ENCODE measurements around the gene GCG. TPM values are rescaled to one million over a fixed set of nuclear protein-coding genes. Genes with fewer than 3 reads are reported as not detected.
A peak's percentile ranks its signal among the peaks of the same experiment; 100 is the strongest.

Gene GCG
- total and polyA plus RNA-seq, 4 donors, result not detected

DNA sequence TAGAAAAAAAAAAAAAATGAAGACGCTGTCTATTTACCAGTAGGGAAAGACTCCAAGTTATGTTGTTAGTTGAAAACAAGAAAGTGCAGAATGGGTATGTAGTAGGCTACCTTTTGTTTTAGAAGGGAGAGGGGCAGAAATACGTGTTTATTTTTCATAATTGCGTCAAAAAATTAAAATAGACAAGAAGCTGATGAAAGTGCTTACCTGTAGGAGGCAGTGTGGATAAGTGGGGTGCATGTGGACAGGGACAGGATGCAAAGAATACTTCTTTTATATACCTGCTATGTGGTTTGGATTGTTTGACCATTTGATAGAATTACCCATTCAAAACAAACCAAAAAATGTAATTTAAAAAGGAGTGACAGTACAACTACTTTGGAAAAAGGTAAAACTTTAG lies 3.0 kb upstream of the GCG start:
- no peaks in the 10 kb centered on the region for H3K27me3 ChIP-seq (ENCODE audit: control insufficient read depth in 4 of 4, insufficient read depth in 4 of 4, low read length in 3 of 4)
- no peak for DNase-seq (ENCODE audit: low spot score)

DNA sequence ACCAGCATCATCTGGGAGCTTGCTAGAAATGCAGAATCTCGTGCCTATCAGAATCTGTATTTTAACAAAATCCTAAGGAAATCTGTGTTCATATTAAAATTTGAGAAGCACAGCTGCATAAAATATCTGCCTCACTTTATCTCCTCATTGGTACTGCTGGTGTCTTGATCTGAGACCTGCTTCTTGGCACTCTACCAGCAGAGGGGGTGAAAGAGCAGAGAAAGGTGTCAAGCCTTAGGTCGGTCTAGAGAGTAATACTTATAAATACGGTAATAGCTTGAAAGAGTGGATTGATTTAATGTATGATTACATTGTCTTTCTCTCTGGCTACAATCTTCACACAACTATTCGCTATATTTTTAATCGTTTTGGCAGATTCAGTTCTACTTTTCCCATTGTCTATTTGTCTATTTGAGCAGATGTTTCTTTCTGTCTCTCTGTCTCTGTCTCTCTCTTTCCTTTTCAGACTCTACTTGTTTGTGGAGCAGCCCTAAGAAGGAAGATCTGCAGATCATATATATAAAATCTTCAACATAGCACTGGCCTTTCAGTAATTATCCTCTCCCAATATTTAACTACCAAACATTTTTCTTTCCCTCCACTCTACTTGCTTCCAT lies 1.7 kb upstream of the GCG start:
- no peak for TF ChIP-seq FOXA2 (IDR thresholded peaks at IDR 0.05)
- TF ChIP-seq, protein P1, sequence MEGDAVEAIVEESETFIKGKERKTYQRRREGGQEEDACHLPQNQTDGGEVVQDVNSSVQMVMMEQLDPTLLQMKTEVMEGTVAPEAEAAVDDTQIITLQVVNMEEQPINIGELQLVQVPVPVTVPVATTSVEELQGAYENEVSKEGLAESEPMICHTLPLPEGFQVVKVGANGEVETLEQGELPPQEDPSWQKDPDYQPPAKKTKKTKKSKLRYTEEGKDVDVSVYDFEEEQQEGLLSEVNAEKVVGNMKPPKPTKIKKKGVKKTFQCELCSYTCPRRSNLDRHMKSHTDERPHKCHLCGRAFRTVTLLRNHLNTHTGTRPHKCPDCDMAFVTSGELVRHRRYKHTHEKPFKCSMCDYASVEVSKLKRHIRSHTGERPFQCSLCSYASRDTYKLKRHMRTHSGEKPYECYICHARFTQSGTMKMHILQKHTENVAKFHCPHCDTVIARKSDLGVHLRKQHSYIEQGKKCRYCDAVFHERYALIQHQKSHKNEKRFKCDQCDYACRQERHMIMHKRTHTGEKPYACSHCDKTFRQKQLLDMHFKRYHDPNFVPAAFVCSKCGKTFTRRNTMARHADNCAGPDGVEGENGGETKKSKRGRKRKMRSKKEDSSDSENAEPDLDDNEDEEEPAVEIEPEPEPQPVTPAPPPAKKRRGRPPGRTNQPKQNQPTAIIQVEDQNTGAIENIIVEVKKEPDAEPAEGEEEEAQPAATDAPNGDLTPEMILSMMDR (IDR thresholded peaks at IDR 0.05; ENCODE audit: low read depth, low read length, missing input control), result peak; percentile 37
- TF ChIP-seq, protein P2, sequence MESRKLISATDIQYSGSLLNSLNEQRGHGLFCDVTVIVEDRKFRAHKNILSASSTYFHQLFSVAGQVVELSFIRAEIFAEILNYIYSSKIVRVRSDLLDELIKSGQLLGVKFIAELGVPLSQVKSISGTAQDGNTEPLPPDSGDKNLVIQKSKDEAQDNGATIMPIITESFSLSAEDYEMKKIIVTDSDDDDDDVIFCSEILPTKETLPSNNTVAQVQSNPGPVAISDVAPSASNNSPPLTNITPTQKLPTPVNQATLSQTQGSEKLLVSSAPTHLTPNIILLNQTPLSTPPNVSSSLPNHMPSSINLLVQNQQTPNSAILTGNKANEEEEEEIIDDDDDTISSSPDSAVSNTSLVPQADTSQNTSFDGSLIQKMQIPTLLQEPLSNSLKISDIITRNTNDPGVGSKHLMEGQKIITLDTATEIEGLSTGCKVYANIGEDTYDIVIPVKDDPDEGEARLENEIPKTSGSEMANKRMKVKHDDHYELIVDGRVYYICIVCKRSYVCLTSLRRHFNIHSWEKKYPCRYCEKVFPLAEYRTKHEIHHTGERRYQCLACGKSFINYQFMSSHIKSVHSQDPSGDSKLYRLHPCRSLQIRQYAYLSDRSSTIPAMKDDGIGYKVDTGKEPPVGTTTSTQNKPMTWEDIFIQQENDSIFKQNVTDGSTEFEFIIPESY (IDR thresholded peaks at IDR 0.05), result no peak
- TF ChIP-seq RAD21 (IDR thresholded peaks at IDR 0.05), result peak; percentile 67 to 72
- TF ChIP-seq RXRA (IDR thresholded peaks at IDR 0.05), result no peak
- Histone ChIP-seq H3K36me3 (ENCODE audit: control insufficient read depth in 4 of 4, insufficient read depth in 3 of 4, low read depth in 1 of 4, low read length in 3 of 4) (no peaks in the 10 kb centered on the region), H3K4me3 (ENCODE audit: low read depth in 1 of 3, low read length in 3 of 3) (no peak overlapping the region), H3K9ac (ENCODE audit: low read depth in 1 of 2, low read length in 2 of 2) (no peak overlapping the region), H3K27ac (ENCODE audit: low read depth in 1 of 2, low read length in 2 of 2) (no peak overlapping the region), H3K9me3 (ENCODE audit: control insufficient read depth in 4 of 4, low read length in 3 of 4) (no peaks in the 10 kb centered on the region), H3K4me1 (ENCODE audit: control insufficient read depth in 4 of 4, insufficient read depth in 4 of 4, low read length in 3 of 4) (no peaks in the 10 kb centered on the region), H3K27me3 (ENCODE audit: control insufficient read depth in 4 of 4, insufficient read depth in 4 of 4, low read length in 3 of 4) (peaks cover 0 to 3% (median 0%) of the 10 kb centered on the region in 4 donors)
- 3% methylated on average over 5 of the region's 5 CpGs for whole genome bisulfite sequencing
- DNase-seq (ENCODE audit: low spot score), result peak; percentile 48

More for the DNA sequence above, 3.0 kb upstream of the GCG start:
- TF ChIP-seq, protein P3, sequence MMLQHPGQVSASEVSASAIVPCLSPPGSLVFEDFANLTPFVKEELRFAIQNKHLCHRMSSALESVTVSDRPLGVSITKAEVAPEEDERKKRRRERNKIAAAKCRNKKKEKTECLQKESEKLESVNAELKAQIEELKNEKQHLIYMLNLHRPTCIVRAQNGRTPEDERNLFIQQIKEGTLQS (IDR thresholded peaks at IDR 0.05), result no peak
- TF ChIP-seq TAF1 (conservative IDR thresholded peaks at IDR 0.05) (no peak), HNF4A (conservative IDR thresholded peaks at IDR 0.05) (no peak), JUND (IDR thresholded peaks at IDR 0.05) (no peak), FOXA1 (IDR thresholded peaks at IDR 0.05) (no peak), EGR1 (IDR thresholded peaks at IDR 0.05; ENCODE audit: low read depth in 2 of 2) (no peak), NR2F2 (IDR thresholded peaks at IDR 0.05) (no peak), YY1 (IDR thresholded peaks at IDR 0.05) (no peak)
- TF ChIP-seq, protein P2 (IDR thresholded peaks at IDR 0.05), result no peak
- TF ChIP-seq, protein P4, sequence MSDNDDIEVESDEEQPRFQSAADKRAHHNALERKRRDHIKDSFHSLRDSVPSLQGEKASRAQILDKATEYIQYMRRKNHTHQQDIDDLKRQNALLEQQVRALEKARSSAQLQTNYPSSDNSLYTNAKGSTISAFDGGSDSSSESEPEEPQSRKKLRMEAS (IDR thresholded peaks at IDR 0.05), result no peak
- H3K36me3 ChIP-seq (ENCODE audit: control insufficient read depth in 4 of 4, insufficient read depth in 3 of 4, low read depth in 1 of 4, low read length in 3 of 4), result no peaks in the 10 kb centered on the region
- H3K9me3 ChIP-seq (ENCODE audit: control insufficient read depth in 4 of 4, low read length in 3 of 4), result no peaks in the 10 kb centered on the region
- H3K27ac ChIP-seq (ENCODE audit: low read depth in 1 of 2, low read length in 2 of 2), result no peak overlapping the region
- H3K4me1 ChIP-seq (ENCODE audit: control insufficient read depth in 4 of 4, insufficient read depth in 4 of 4, low read length in 3 of 4), result no peaks in the 10 kb centered on the region
- H3K9ac ChIP-seq (ENCODE audit: low read depth in 1 of 2, low read length in 2 of 2), result no peak overlapping the region
- no peak overlapping the region for H3K4me3 ChIP-seq (ENCODE audit: low read depth in 1 of 3, low read length in 3 of 3)
- 80% methylated on average over 3 of the region's 3 CpGs for WGBS
